Measurements from ENCODE around the gene CHD9. TPM values are rescaled to one million over a fixed set of nuclear protein-coding genes. Genes with fewer than 3 reads are reported as not detected.

The CHD9 gene
- total RNA-seq, 2 experiments from 2014 or later, result 12.7 to 14.0 TPM

- peaks cover 10% of the 10 kb centered on the region for H3K9me3 Mint-ChIP-seq
- H3K27me3 Mint-ChIP-seq, result no peaks in the 10 kb centered on the region
- H3K36me3 Mint-ChIP-seq, result peaks cover 25% of the 10 kb centered on the region
- H3K27ac Mint-ChIP-seq, result no peak overlapping the region
- H3K4me1 Mint-ChIP-seq, result peaks cover 10% of the 10 kb centered on the region
- no peak for DNase-seq
- H3K4me3 Mint-ChIP-seq, result no peak overlapping the region
Observed at GRCh38 chr16:53078765-53079485, 24.1 kb downstream of the CHD9 start.

- no peak overlapping the region for H3K27ac Mint-ChIP-seq
- H3K4me1 Mint-ChIP-seq, result peaks cover 10% of the 10 kb centered on the region
- peaks cover 16% of the 10 kb centered on the region for H3K36me3 Mint-ChIP-seq
- no peaks in the 10 kb centered on the region for H3K27me3 Mint-ChIP-seq
- H3K4me3 Mint-ChIP-seq, result no peak overlapping the region
- no peak for DNase-seq
- H3K9me3 Mint-ChIP-seq, result peaks cover 1% of the 10 kb centered on the region
Observed at GRCh38 chr16:53080345-53081031, 25.7 kb downstream of the CHD9 start.

GRCh38 chr16:53081032-53081424, 26.2 kb downstream of the CHD9 start:
- peaks cover 12% of the 10 kb centered on the region for H3K4me1 Mint-ChIP-seq
- no peak for DNase-seq

GRCh38 chr16:53081686-53082407, 27.1 kb downstream of the CHD9 start:
- no peak for DNase-seq
- Mint-ChIP-seq H3K4me3 (no peak overlapping the region), H3K27ac (no peak overlapping the region), H3K9me3 (peaks cover 1% of the 10 kb centered on the region), H3K27me3 (no peaks in the 10 kb centered on the region), H3K4me1 (peaks cover 12% of the 10 kb centered on the region), H3K36me3 (peaks cover 11% of the 10 kb centered on the region)

More at GRCh38 chr16:53081032-53081424, 26.2 kb downstream of the CHD9 start:
- no peak overlapping the region for H3K4me3 Mint-ChIP-seq
- H3K9me3 Mint-ChIP-seq, result peaks cover 1% of the 10 kb centered on the region
- no peaks in the 10 kb centered on the region for H3K27me3 Mint-ChIP-seq
- peaks cover 11% of the 10 kb centered on the region for H3K36me3 Mint-ChIP-seq
- H3K27ac Mint-ChIP-seq, result no peak overlapping the region

GRCh38 chr16:53082509-53082908, 27.7 kb downstream of the CHD9 start:
- no peaks in the 10 kb centered on the region for H3K27me3 Mint-ChIP-seq
- no peak for DNase-seq
- H3K36me3 Mint-ChIP-seq, result peaks cover 11% of the 10 kb centered on the region
- H3K4me1 Mint-ChIP-seq, result peaks cover 12% of the 10 kb centered on the region
- H3K4me3 Mint-ChIP-seq, result no peak overlapping the region
- no peak overlapping the region for H3K27ac Mint-ChIP-seq
- H3K9me3 Mint-ChIP-seq, result peaks cover 1% of the 10 kb centered on the region

- DNase-seq, result no peak
- Mint-ChIP-seq H3K4me3 (no peak overlapping the region), H3K9me3 (no peaks in the 10 kb centered on the region), H3K4me1 (peaks cover 11% of the 10 kb centered on the region), H3K27me3 (no peaks in the 10 kb centered on the region), H3K27ac (no peak overlapping the region), H3K36me3 (peaks cover 6% of the 10 kb centered on the region)
Observed at GRCh38 chr16:53083119-53083518, 28.3 kb downstream of the CHD9 start.

- no peaks in the 10 kb centered on the region for H3K9me3 Mint-ChIP-seq
- no peaks in the 10 kb centered on the region for H3K36me3 Mint-ChIP-seq
Observed at GRCh38 chr16:53084141-53084541, 29.4 kb downstream of the CHD9 start.

GRCh38 chr16:53084746-53085334, 30.0 kb downstream of the CHD9 start:
- H3K36me3 Mint-ChIP-seq, result no peaks in the 10 kb centered on the region
- no peak overlapping the region for H3K27ac Mint-ChIP-seq
- no peaks in the 10 kb centered on the region for H3K9me3 Mint-ChIP-seq
- H3K4me3 Mint-ChIP-seq, result no peak overlapping the region
- H3K4me1 Mint-ChIP-seq, result peaks cover 9% of the 10 kb centered on the region
- H3K27me3 Mint-ChIP-seq, result no peaks in the 10 kb centered on the region
- no peak for DNase-seq

More at GRCh38 chr16:53084141-53084541, 29.4 kb downstream of the CHD9 start:
- H3K4me3 Mint-ChIP-seq, result no peak overlapping the region
- H3K27me3 Mint-ChIP-seq, result no peaks in the 10 kb centered on the region
- peaks cover 9% of the 10 kb centered on the region for H3K4me1 Mint-ChIP-seq
- no peak for DNase-seq
- no peak overlapping the region for H3K27ac Mint-ChIP-seq

- H3K4me3 Mint-ChIP-seq, result no peak overlapping the region
- no peak for DNase-seq
- no peak overlapping the region for H3K27ac Mint-ChIP-seq
- H3K36me3 Mint-ChIP-seq, result no peaks in the 10 kb centered on the region
- H3K9me3 Mint-ChIP-seq, result no peaks in the 10 kb centered on the region
- H3K27me3 Mint-ChIP-seq, result no peaks in the 10 kb centered on the region
- H3K4me1 Mint-ChIP-seq, result peaks cover 13% of the 10 kb centered on the region
Observed at GRCh38 chr16:53085369-53085843, 30.6 kb downstream of the CHD9 start.

GRCh38 chr16:53085931-53086421, 31.2 kb downstream of the CHD9 start:
- Mint-ChIP-seq H3K4me3 (no peak overlapping the region), H3K27ac (no peak overlapping the region), H3K9me3 (no peaks in the 10 kb centered on the region), H3K4me1 (peaks cover 13% of the 10 kb centered on the region), H3K27me3 (no peaks in the 10 kb centered on the region), H3K36me3 (no peaks in the 10 kb centered on the region)
- no peak for DNase-seq

GRCh38 chr16:53087101-53087500, 32.3 kb downstream of the CHD9 start:
- DNase-seq, result no peak
- Mint-ChIP-seq H3K4me1 (peaks cover 14% of the 10 kb centered on the region), H3K27me3 (peaks cover 3% of the 10 kb centered on the region), H3K36me3 (peaks cover 1% of the 10 kb centered on the region), H3K4me3 (no peak overlapping the region), H3K9me3 (no peaks in the 10 kb centered on the region), H3K27ac (no peak overlapping the region)

- Mint-ChIP-seq H3K27ac (no peak overlapping the region), H3K4me3 (no peak overlapping the region), H3K4me1 (peaks cover 17% of the 10 kb centered on the region), H3K9me3 (no peaks in the 10 kb centered on the region), H3K27me3 (peaks cover 3% of the 10 kb centered on the region), H3K36me3 (peaks cover 1% of the 10 kb centered on the region)
- DNase-seq, result no peak
Observed at GRCh38 chr16:53089434-53090285, 34.9 kb downstream of the CHD9 start.

- no peak for DNase-seq
- Mint-ChIP-seq H3K27me3 (peaks cover 3% of the 10 kb centered on the region), H3K4me1 (peaks cover 17% of the 10 kb centered on the region), H3K36me3 (peaks cover 1% of the 10 kb centered on the region), H3K9me3 (no peaks in the 10 kb centered on the region), H3K27ac (no peak overlapping the region), H3K4me3 (no peak overlapping the region)
Observed at GRCh38 chr16:53090286-53090590, 35.4 kb downstream of the CHD9 start.
